ENCODE results near the gene RNF114. TPM values are rescaled to one million over a fixed set of nuclear protein-coding genes. Genes with fewer than 3 reads are reported as not detected.

RNF114 gene, protein sequence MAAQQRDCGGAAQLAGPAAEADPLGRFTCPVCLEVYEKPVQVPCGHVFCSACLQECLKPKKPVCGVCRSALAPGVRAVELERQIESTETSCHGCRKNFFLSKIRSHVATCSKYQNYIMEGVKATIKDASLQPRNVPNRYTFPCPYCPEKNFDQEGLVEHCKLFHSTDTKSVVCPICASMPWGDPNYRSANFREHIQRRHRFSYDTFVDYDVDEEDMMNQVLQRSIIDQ
- total RNA-seq = 100 to 1,000 TPM; 136 to 193 (median 176) TPM

DNA sequence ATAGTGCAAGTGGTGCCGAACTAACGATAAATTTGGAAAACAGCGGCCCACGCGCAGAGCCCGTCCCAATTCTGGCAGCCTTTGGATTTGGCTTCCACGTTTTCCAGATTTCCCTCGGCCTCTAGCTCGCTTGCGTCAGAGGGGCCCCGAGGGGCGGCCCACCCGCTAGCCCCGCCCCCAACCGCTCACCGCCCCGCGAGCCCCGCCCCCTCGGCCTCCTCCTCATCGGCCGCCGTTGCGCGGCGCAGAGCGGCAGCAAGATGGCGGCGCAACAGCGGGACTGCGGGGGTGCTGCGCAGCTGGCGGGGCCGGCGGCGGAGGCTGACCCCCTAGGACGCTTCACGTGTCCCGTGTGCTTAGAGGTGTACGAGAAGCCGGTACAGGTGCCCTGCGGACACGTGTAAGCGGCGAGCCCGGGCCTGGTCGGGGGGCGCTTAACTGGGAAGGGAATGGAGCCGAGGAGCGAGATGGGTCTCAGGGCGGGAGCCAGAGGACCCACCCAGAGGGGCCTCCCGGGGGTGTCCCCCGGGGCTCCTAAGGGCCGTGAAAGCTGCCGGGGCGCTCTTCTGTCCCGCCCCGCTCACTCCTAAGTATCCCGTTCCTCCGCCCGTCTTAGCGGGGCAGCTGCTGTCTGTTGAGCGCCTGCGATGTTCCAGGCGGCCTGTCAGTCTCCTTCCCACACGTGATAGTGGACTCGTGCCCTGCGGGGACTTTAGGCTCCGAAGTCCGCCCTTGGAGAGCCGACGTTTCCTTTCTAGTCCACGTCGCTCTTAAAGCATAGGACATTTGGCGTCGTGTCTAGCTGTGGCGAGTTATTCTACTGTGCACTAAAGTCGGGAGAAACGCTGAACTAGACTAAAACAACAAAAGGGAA lies at the start of gene RNF114:
TSS of gene RNF114 (plus strand) at position 245 of the 874 bp plus-strand sequence. CDS start at position 261, 16 bp downstream.
- TF ChIP-seq, protein P1, sequence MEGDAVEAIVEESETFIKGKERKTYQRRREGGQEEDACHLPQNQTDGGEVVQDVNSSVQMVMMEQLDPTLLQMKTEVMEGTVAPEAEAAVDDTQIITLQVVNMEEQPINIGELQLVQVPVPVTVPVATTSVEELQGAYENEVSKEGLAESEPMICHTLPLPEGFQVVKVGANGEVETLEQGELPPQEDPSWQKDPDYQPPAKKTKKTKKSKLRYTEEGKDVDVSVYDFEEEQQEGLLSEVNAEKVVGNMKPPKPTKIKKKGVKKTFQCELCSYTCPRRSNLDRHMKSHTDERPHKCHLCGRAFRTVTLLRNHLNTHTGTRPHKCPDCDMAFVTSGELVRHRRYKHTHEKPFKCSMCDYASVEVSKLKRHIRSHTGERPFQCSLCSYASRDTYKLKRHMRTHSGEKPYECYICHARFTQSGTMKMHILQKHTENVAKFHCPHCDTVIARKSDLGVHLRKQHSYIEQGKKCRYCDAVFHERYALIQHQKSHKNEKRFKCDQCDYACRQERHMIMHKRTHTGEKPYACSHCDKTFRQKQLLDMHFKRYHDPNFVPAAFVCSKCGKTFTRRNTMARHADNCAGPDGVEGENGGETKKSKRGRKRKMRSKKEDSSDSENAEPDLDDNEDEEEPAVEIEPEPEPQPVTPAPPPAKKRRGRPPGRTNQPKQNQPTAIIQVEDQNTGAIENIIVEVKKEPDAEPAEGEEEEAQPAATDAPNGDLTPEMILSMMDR (IDR thresholded peaks at IDR 0.05; ENCODE audit: low read depth) = no peak

DNA sequence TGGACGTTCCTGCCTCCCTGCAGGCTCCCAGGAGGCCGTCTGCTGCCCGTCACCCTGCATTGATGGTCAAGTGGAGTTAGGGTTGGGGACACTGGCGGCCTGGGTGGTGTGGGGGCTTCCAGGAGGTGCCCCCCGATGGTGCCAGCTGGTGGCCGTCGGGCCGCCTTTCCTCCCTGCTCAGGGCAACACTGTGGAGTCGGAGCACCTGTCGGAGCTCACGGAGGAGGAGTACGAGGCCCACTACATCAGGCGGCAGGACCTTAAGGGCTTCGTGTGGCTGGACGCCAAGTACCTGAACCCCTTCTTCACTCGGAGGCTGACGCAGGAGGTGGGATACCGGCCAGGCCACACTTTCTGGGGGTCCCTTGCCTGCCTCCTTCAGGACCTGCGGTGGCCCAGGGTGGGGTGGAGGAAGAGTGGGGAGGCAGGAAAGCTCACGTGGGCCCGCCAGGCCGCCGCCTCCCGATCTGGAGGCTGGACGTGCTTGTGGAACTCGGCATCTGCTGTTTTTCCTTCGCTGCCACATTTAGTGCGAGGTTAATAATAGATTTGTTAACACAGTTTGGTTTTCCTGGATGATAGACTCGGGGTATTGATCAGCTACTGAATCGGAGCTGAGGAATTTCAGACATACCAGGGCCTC lies 49.5 kb upstream of the RNF114 start:
- TF ChIP-seq, protein P1 (IDR thresholded peaks at IDR 0.05; ENCODE audit: low read depth) = no peak

DNA sequence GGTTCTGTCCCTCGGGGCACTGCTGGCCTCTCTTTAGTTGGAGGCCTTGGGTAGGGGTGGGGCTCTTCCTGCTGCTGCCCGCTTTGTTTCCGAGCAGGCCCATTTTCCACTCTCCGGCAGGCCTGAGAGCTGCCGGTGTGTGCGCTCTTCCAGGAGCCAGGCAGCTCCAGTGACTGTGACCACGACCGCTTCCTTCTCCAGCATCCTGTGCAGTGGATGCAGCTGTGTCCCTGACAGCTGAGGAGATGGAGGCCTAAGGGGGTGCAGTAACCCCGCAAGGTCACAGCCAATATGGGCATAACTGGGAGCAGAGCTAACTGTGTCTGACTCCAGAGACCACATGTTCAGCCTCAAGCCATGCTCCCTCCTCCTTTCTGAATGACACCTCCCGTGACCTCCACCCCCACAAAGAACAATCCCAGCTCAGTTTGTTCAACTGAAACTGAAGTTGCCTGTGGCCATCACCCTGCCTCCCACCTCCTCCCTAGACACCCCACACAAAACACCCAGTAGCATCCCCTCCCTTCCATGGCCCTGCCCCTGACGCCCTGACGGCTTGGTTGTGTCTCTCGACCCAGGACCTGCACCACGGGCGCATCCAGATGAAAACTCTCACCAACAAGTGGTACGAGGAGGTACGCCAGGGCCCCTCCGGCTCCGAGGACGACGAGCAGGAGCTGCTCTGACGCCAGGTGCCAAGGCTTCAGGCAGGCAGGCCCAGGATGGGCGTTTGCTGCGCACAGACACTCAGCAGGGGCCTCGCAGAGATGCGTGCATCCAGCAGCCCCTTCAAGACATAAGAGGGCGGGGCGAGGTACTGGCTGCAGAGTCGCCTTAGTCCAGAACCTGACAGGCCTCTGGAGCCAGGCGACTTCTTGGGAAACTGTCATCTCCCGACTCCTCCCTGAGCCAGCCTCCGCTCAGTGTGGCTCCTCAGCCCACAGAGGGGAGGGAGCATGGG lies 48.7 kb upstream of the RNF114 start:
- TF ChIP-seq, protein P1 (IDR thresholded peaks at IDR 0.05; ENCODE audit: low read depth) = no peak

DNA sequence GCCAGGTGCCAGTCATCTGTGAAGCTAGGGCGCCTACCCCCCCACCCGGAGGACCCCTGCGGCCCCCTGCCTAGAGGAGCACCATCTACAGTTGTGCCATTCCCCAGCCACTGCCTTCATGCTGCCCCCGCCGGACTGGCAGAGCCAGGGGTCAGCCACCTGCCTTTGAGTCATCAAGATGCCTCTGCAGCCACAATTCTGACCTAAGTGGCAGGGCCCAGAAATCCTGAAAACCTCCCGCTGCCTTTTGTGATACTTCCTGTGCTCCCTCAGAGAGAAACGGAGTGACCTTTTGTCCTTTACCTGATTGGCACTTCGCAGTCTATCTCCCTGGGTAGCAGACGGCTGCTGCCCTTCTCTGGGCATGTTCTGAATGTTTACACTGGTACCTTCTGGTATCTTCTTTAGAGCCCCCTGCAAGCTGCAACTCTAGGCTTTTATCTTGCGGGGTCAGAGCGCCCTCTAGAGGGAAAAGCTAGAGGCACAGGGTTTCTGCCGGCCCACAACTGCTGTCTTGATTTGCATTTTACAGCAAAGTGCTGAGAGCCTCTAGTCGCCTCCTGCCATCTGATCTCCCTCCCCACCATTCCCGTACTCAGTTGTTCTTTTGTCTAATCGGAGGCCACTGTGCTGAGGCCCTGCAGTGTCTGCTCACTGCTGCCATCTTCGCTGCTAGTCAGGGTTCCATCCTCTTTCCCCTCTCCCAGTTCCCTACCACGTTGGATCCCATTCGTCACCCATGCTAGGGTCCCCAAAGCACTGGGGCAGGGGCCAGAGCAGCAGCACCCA lies 47.8 kb upstream of the RNF114 start:
- TF ChIP-seq, protein P1 (IDR thresholded peaks at IDR 0.05; ENCODE audit: low read depth) = no peak

DNA sequence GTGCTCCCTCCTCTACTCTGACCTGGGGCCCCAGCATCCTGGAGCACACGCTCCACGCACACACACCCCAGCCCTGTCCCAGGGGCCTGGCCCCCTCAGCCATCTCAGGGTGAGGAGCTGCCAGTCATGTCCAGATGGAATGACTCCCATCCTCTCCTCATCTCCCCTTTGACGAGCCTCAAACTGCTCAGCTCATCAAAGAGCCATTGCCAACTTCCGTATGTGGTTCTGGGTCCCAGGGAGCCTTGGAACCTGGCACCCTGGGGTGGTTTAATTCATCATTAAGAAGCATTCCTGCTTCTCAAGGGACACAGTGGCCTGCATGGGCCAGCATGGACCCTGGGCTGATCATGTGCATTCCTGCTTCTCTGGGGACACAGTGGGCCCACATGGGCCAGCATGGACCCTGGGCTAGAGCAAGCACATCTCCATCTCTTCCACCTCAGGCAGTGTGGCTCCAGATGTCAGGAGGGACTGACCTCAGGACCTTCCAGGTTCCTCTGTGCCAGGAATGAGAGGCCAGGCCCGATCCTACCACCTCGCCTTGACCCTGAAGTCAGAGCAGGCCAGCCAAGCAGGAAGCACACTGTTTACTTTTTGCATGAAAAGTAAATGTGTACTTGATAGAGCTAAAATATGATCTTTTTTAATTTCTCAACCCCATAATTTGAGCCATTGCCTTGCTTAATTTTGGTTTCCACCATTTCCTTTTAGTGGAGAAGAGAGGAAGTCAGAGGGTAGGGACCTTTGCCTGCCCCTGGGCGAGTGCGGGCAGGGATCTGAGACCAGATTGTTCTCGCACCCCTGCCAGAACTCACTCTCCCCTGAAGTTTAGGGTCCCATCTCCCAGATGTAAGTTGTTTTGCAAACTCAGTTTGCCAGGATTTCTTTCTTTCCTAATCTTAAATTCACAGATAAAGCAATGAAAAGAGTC lies 46.9 kb upstream of the RNF114 start:
- TF ChIP-seq, protein P1 (IDR thresholded peaks at IDR 0.05; ENCODE audit: low read depth) = no peak

All from subcutaneous adipose tissue (tissue), 4 donors.